HepG2 (cell line): ENCODE results near the gene CD274. TPM values are rescaled to one million over a fixed set of nuclear protein-coding genes. Genes with fewer than 3 reads are reported as not detected.

Experiments used
- ARID5B ChIP-seq: IDR thresholded peaks from 2 replicates; pipeline ENCODE4 v1.4.0; 2020; ENCODE audit warnings: mild to moderate bottlenecking, missing genetic modification reagents
- CBFB ChIP-seq: sonication (generic); formaldehyde crosslinking; IDR thresholded peaks from 2 replicates; pipeline ENCODE4 v1.4.0; 2020; ENCODE audit warnings: missing genetic modification reagents
- MED1 ChIP-seq: sonication (generic); formaldehyde crosslinking; IDR thresholded peaks from 2 replicates; pipeline ENCODE4 v1.4.0; 2020; ENCODE audit warnings: missing genetic modification reagents
- RAD21 ChIP-seq: fragments of 450-650 bp; formaldehyde crosslinking; IDR thresholded peaks from 2 replicates; pipeline ENCODE4 v1.5.0; 2020; ENCODE audit warnings: mild to moderate bottlenecking
- SP1 ChIP-seq, 2 experiments: fragments of 450-650 bp in 1 of 2; sonication (generic) in 1 of 2; formaldehyde crosslinking in 1 of 2; IDR thresholded peaks; 2 replicates each; pipeline versions ENCODE4 v1.4.0 to v1.6.1; 2016 to 2020; ENCODE audit warnings: missing genetic modification reagents in 1 of 2
- ZNF460 ChIP-seq: sonication (generic); formaldehyde crosslinking; IDR thresholded peaks from 2 replicates; pipeline ENCODE4 v1.5.1; 2020; ENCODE audit warnings: missing genetic modification reagents, mild to moderate bottlenecking, borderline replicate concordance
- ZNF746 ChIP-seq: sonication (generic); formaldehyde crosslinking; IDR thresholded peaks from 2 replicates; pipeline ENCODE4 v1.8.0; 2022; ENCODE audit warnings: mild to moderate bottlenecking, missing genetic modification reagents
- ZNF749 ChIP-seq: sonication (generic); formaldehyde crosslinking; IDR thresholded peaks from 2 replicates; pipeline ENCODE4 v1.8.0; 2022; ENCODE audit warnings: mild to moderate bottlenecking, missing genetic modification reagents, moderate library complexity, borderline replicate concordance
- polyA plus RNA-seq, 8 experiments: library from polyadenylated mRNA; depleted of rRNA in 3 of 8; stranded (reverse) in 7 of 8; unstranded in 1 of 8; fragments of >200 nt; fragmentation: Illumina TruSeq in 4 of 8; extraction: Trizol in 4 of 8; gene quantifications; 2 replicates each; pipeline versions ENCODE4 v1.2.1 to v1.2.3, GENCODE V29; 2011 to 2016; ENCODE audit warnings: low read depth in 4 of 8, missing spikeins in 1 of 8, mixed read lengths in 1 of 8; ENCODE audit not compliant: insufficient read depth in 1 of 8
- total RNA-seq, 5 experiments: library from RNA; depleted of rRNA; stranded (reverse); fragments of >200 nt; fragmentation: Illumina TruSeq; extraction: Trizol; gene quantifications; 2 replicates each; pipeline ENCODE4 v1.2.3, GENCODE V29; 2016; ENCODE audit warnings: low read depth in 1 of 5
- TF ChIP-seq, protein P1 (sequence below): sonication (generic); formaldehyde crosslinking; IDR thresholded peaks from 2 replicates; pipeline ENCODE4 v1.4.0; 2020; ENCODE audit warnings: mild to moderate bottlenecking, missing genetic modification reagents, borderline replicate concordance
- TF ChIP-seq, protein P2 (sequence below): sonication (generic); formaldehyde crosslinking; IDR thresholded peaks from 2 replicates; pipeline ENCODE4 v1.4.0; 2020; ENCODE audit warnings: mild to moderate bottlenecking, missing genetic modification reagents
- TF ChIP-seq, protein P3 (sequence below), 2 experiments: sonication (generic) in 1 of 2; formaldehyde crosslinking in 1 of 2; IDR thresholded peaks; 2 replicates each; pipeline versions ENCODE4 v1.6.1 to v1.9.0; 2014 to 2022; ENCODE audit warnings: antibody characterized with exemption in 1 of 2, borderline replicate concordance in 1 of 2, inconsistent platforms in 1 of 2, low read depth in 1 of 2, missing genetic modification reagents in 1 of 2

The CD274 gene
- total and polyA plus RNA-seq, 2 of the 13 experiments (the other 11 are each of a cell fraction or from before 2014, with no cell fraction given): 0.17 to 0.49 TPM

GRCh38 chr9:5437254-5438216 is 12.8 kb upstream of the CD274 start, which contains the start of gene PLGRKT (continued):
- TF ChIP-seq, protein P1, sequence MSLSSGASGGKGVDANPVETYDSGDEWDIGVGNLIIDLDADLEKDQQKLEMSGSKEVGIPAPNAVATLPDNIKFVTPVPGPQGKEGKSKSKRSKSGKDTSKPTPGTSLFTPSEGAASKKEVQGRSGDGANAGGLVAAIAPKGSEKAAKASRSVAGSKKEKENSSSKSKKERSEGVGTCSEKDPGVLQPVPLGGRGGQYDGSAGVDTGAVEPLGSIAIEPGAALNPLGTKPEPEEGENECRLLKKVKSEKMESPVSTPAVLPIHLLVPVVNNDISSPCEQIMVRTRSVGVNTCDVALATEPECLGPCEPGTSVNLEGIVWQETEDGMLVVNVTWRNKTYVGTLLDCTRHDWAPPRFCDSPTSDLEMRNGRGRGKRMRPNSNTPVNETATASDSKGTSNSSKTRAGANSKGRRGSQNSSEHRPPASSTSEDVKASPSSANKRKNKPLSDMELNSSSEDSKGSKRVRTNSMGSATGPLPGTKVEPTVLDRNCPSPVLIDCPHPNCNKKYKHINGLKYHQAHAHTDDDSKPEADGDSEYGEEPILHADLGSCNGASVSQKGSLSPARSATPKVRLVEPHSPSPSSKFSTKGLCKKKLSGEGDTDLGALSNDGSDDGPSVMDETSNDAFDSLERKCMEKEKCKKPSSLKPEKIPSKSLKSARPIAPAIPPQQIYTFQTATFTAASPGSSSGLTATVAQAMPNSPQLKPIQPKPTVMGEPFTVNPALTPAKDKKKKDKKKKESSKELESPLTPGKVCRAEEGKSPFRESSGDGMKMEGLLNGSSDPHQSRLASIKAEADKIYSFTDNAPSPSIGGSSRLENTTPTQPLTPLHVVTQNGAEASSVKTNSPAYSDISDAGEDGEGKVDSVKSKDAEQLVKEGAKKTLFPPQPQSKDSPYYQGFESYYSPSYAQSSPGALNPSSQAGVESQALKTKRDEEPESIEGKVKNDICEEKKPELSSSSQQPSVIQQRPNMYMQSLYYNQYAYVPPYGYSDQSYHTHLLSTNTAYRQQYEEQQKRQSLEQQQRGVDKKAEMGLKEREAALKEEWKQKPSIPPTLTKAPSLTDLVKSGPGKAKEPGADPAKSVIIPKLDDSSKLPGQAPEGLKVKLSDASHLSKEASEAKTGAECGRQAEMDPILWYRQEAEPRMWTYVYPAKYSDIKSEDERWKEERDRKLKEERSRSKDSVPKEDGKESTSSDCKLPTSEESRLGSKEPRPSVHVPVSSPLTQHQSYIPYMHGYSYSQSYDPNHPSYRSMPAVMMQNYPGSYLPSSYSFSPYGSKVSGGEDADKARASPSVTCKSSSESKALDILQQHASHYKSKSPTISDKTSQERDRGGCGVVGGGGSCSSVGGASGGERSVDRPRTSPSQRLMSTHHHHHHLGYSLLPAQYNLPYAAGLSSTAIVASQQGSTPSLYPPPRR (CRISPR knock-in tag): peak; percentile 60
- TF ChIP-seq MED1 (CRISPR knock-in tag) (peak; percentile 66), SP1 (IDR thresholded peaks at IDR 0.05) (no peak), SP1 (CRISPR knock-in tag; IDR thresholded peaks at IDR 0.05) (peak; percentile 66), ZNF460 (CRISPR knock-in tag) (peak; percentile 17; the same call in 1 of the 2 replicates), ARID5B (peak; percentile 62; the same call in 1 of the 2 replicates), CBFB (CRISPR knock-in tag) (no peak), RAD21 (CRISPR knock-in tag) (0 out of 2 replicates have a peak, but pooled peaks have one; percentile 39), ZNF749 (CRISPR knock-in tag) (peak; percentile 64; the same call in 1 of the 2 replicates), ZNF746 (CRISPR knock-in tag) (no peak; the same call in 1 of the 2 replicates)
- TF ChIP-seq, protein P2, sequence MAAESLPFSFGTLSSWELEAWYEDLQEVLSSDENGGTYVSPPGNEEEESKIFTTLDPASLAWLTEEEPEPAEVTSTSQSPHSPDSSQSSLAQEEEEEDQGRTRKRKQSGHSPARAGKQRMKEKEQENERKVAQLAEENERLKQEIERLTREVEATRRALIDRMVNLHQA (CRISPR knock-in tag): no peak
- TF ChIP-seq, protein P3, sequence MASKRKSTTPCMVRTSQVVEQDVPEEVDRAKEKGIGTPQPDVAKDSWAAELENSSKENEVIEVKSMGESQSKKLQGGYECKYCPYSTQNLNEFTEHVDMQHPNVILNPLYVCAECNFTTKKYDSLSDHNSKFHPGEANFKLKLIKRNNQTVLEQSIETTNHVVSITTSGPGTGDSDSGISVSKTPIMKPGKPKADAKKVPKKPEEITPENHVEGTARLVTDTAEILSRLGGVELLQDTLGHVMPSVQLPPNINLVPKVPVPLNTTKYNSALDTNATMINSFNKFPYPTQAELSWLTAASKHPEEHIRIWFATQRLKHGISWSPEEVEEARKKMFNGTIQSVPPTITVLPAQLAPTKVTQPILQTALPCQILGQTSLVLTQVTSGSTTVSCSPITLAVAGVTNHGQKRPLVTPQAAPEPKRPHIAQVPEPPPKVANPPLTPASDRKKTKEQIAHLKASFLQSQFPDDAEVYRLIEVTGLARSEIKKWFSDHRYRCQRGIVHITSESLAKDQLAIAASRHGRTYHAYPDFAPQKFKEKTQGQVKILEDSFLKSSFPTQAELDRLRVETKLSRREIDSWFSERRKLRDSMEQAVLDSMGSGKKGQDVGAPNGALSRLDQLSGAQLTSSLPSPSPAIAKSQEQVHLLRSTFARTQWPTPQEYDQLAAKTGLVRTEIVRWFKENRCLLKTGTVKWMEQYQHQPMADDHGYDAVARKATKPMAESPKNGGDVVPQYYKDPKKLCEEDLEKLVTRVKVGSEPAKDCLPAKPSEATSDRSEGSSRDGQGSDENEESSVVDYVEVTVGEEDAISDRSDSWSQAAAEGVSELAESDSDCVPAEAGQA (IDR thresholded peaks at IDR 0.05; ENCODE audit: low read depth): no peak
- TF ChIP-seq, protein P3 (CRISPR knock-in tag; IDR thresholded peaks at IDR 0.05; ENCODE audit: borderline replicate concordance): peak; percentile 81; the same call in 1 of the 2 replicates
